Measurements from ENCODE around the gene ATE1.
A peak's percentile ranks its signal among the peaks of the same experiment; 100 is the strongest.
"Not testable (repeated sequence)": the region's sequence is repeated elsewhere in the genome, so short reads cannot be mapped to it uniquely, and the experiment has no call there.

ATE1 gene

GRCh38 chr10:121783782-121784372 is 144.0 kb downstream of the ATE1 start:
- Mint-ChIP-seq H3K27me3 (no peaks in the 10 kb centered on the region), H3K9me3 (ENCODE audit: low read depth) (no peaks in the 10 kb centered on the region), H3K4me1 (ENCODE audit: low read depth) (no peaks in the 10 kb centered on the region), H3K27ac (no peak overlapping the region), H3K4me3 (no peak overlapping the region), H3K36me3 (peaks cover 23% of the 10 kb centered on the region)

GRCh38 chr10:121781101-121781500 is 146.7 kb downstream of the ATE1 start:
- H3K4me1 Mint-ChIP-seq (ENCODE audit: low read depth) = no peaks in the 10 kb centered on the region
- H3K4me3 Mint-ChIP-seq = no peak overlapping the region
- H3K36me3 Mint-ChIP-seq = peaks cover 19% of the 10 kb centered on the region
- no peak overlapping the region for H3K27ac Mint-ChIP-seq
- H3K27me3 Mint-ChIP-seq = no peaks in the 10 kb centered on the region
- H3K9me3 Mint-ChIP-seq (ENCODE audit: low read depth) = no peaks in the 10 kb centered on the region

GRCh38 chr10:121774813-121775212 is 153.0 kb downstream of the ATE1 start:
- H3K36me3 Mint-ChIP-seq = peaks cover 21% of the 10 kb centered on the region
- H3K27me3 Mint-ChIP-seq = no peaks in the 10 kb centered on the region
- H3K9me3 Mint-ChIP-seq (ENCODE audit: low read depth) = no peaks in the 10 kb centered on the region
- H3K4me1 Mint-ChIP-seq (ENCODE audit: low read depth) = no peaks in the 10 kb centered on the region
- H3K4me3 Mint-ChIP-seq = no peak overlapping the region
- no peak overlapping the region for H3K27ac Mint-ChIP-seq

- Mint-ChIP-seq H3K4me3 (no peak overlapping the region), H3K27ac (no peak overlapping the region), H3K36me3 (peaks cover 24% of the 10 kb centered on the region), H3K27me3 (no peaks in the 10 kb centered on the region), H3K4me1 (ENCODE audit: low read depth) (no peaks in the 10 kb centered on the region), H3K9me3 (ENCODE audit: low read depth) (peaks cover 2% of the 10 kb centered on the region)
Measured at GRCh38 chr10:121774404-121774803, 153.4 kb downstream of the ATE1 start.

- H3K27ac Mint-ChIP-seq = no peak overlapping the region
- no peaks in the 10 kb centered on the region for H3K4me1 Mint-ChIP-seq (ENCODE audit: low read depth)
- H3K4me3 Mint-ChIP-seq = no peak overlapping the region
- peaks cover 7% of the 10 kb centered on the region for H3K9me3 Mint-ChIP-seq (ENCODE audit: low read depth)
- no peaks in the 10 kb centered on the region for H3K27me3 Mint-ChIP-seq
- H3K36me3 Mint-ChIP-seq = peaks cover 35% of the 10 kb centered on the region
Measured at GRCh38 chr10:121772884-121773283, 154.9 kb downstream of the ATE1 start.

- Mint-ChIP-seq H3K27ac (no peak overlapping the region), H3K36me3 (peaks cover 39% of the 10 kb centered on the region), H3K9me3 (ENCODE audit: low read depth) (peaks cover 10% of the 10 kb centered on the region), H3K27me3 (no peaks in the 10 kb centered on the region), H3K4me3 (no peak overlapping the region), H3K4me1 (ENCODE audit: low read depth) (no peaks in the 10 kb centered on the region)
Measured at GRCh38 chr10:121772406-121772805, 155.4 kb downstream of the ATE1 start.

- peaks cover 40% of the 10 kb centered on the region for H3K36me3 Mint-ChIP-seq
- H3K4me3 Mint-ChIP-seq = no peak overlapping the region
- no peak overlapping the region for H3K27ac Mint-ChIP-seq
- no peaks in the 10 kb centered on the region for H3K27me3 Mint-ChIP-seq
- H3K9me3 Mint-ChIP-seq (ENCODE audit: low read depth) = peaks cover 10% of the 10 kb centered on the region
- no peaks in the 10 kb centered on the region for H3K4me1 Mint-ChIP-seq (ENCODE audit: low read depth)
Measured at GRCh38 chr10:121771966-121772365, 155.9 kb downstream of the ATE1 start.

- H3K4me1 Mint-ChIP-seq (ENCODE audit: low read depth) = no peaks in the 10 kb centered on the region
- no peak overlapping the region for H3K27ac Mint-ChIP-seq
- H3K27me3 Mint-ChIP-seq = no peaks in the 10 kb centered on the region
- peaks cover 68% of the 10 kb centered on the region for H3K36me3 Mint-ChIP-seq
- H3K9me3 Mint-ChIP-seq (ENCODE audit: low read depth) = peaks cover 13% of the 10 kb centered on the region
- H3K4me3 Mint-ChIP-seq = no peak overlapping the region
Measured at GRCh38 chr10:121766426-121766825, 161.4 kb downstream of the ATE1 start.

GRCh38 chr10:121765204-121765603 is 162.6 kb downstream of the ATE1 start:
- Mint-ChIP-seq H3K4me3 (no peak overlapping the region), H3K27ac (no peak overlapping the region), H3K27me3 (no peaks in the 10 kb centered on the region), H3K9me3 (ENCODE audit: low read depth) (peaks cover 23% of the 10 kb centered on the region), H3K36me3 (peaks cover 77% of the 10 kb centered on the region), H3K4me1 (ENCODE audit: low read depth) (no peaks in the 10 kb centered on the region)

- Mint-ChIP-seq H3K4me3 (no peak overlapping the region), H3K27ac (no peak overlapping the region), H3K9me3 (ENCODE audit: low read depth) (peaks cover 25% of the 10 kb centered on the region), H3K27me3 (no peaks in the 10 kb centered on the region), H3K4me1 (ENCODE audit: low read depth) (no peaks in the 10 kb centered on the region), H3K36me3 (peaks cover 76% of the 10 kb centered on the region)
Measured at GRCh38 chr10:121764233-121764942, 163.4 kb downstream of the ATE1 start.

- H3K27me3 Mint-ChIP-seq, H3K4me3 Mint-ChIP-seq, H3K27ac Mint-ChIP-seq: not testable (repeated sequence)
- H3K36me3 Mint-ChIP-seq = peaks cover 65% of the 10 kb centered on the region
- peaks cover 16% of the 10 kb centered on the region for H3K4me1 Mint-ChIP-seq (ENCODE audit: low read depth)
- peaks cover 31% of the 10 kb centered on the region for H3K9me3 Mint-ChIP-seq (ENCODE audit: low read depth)
Measured at GRCh38 chr10:121757241-121757640, 170.6 kb downstream of the ATE1 start.

GRCh38 chr10:121755496-121755895 is 172.3 kb downstream of the ATE1 start:
- H3K27me3 Mint-ChIP-seq, H3K4me3 Mint-ChIP-seq, H3K27ac Mint-ChIP-seq: not testable (repeated sequence)
- H3K36me3 Mint-ChIP-seq = peaks cover 52% of the 10 kb centered on the region
- H3K4me1 Mint-ChIP-seq (ENCODE audit: low read depth) = peaks cover 16% of the 10 kb centered on the region
- peaks cover 24% of the 10 kb centered on the region for H3K9me3 Mint-ChIP-seq (ENCODE audit: low read depth)

GRCh38 chr10:121754666-121755065 is 173.2 kb downstream of the ATE1 start:
- H3K27me3 Mint-ChIP-seq = no peaks in the 10 kb centered on the region
- H3K9me3 Mint-ChIP-seq (ENCODE audit: low read depth) = peaks cover 17% of the 10 kb centered on the region
- H3K4me1 Mint-ChIP-seq (ENCODE audit: low read depth) = peaks cover 16% of the 10 kb centered on the region
- peak overlapping the region; percentile 75 for H3K27ac Mint-ChIP-seq
- H3K36me3 Mint-ChIP-seq = peaks cover 44% of the 10 kb centered on the region
- H3K4me3 Mint-ChIP-seq = no peak overlapping the region

GRCh38 chr10:121753726-121754476 is 173.9 kb downstream of the ATE1 start:
- Mint-ChIP-seq H3K9me3 (ENCODE audit: low read depth) (peaks cover 16% of the 10 kb centered on the region), H3K36me3 (peaks cover 40% of the 10 kb centered on the region), H3K4me1 (ENCODE audit: low read depth) (peaks cover 16% of the 10 kb centered on the region), H3K27me3 (no peaks in the 10 kb centered on the region), H3K27ac (peak overlapping the region; percentile 75), H3K4me3 (peak overlapping the region; percentile 35)

- Mint-ChIP-seq H3K27me3 (no peaks in the 10 kb centered on the region), H3K36me3 (peaks cover 27% of the 10 kb centered on the region), H3K4me1 (ENCODE audit: low read depth) (peaks cover 16% of the 10 kb centered on the region), H3K9me3 (ENCODE audit: low read depth) (peaks cover 14% of the 10 kb centered on the region), H3K27ac (no peak overlapping the region), H3K4me3 (no peak overlapping the region)
Measured at GRCh38 chr10:121751191-121751760, 176.6 kb downstream of the ATE1 start.
